GM18526 (cell line): ENCODE data around the gene KLF16.
A peak's percentile ranks its signal among the peaks of the same experiment; 100 is the strongest.

Experiments used
- POLR2A ChIP-seq: IDR thresholded peaks from 3 replicates; pipeline ENCODE4 v1.6.1; 2011; ENCODE audit not compliant: insufficient read length; ENCODE audit errors: extremely low read depth

Gene KLF16

GRCh38 chr19:1863328-1863637 is at the start of gene KLF16:
TSS of gene KLF16 (minus strand) at chr19:1863579. CDS start at chr19:1863497, 82 bp downstream.
- TF ChIP-seq POLR2A, result peak; percentile 59

- TF ChIP-seq POLR2A, result no peak
Measured at GRCh38 chr19:1912760-1913505, 49.6 kb upstream of the KLF16 start.

- TF ChIP-seq POLR2A, result no peak
Measured at GRCh38 chr19:1911995-1912394, 48.6 kb upstream of the KLF16 start.

- no peak for TF ChIP-seq POLR2A
Measured at GRCh38 chr19:1911098-1911497, 47.7 kb upstream of the KLF16 start.

GRCh38 chr19:1910177-1910576 is 46.8 kb upstream of the KLF16 start:
- TF ChIP-seq POLR2A, result no peak

GRCh38 chr19:1909761-1910080 is 46.3 kb upstream of the KLF16 start:
- no peak for TF ChIP-seq POLR2A

- TF ChIP-seq POLR2A, result no peak
Measured at GRCh38 chr19:1908364-1908678, 44.9 kb upstream of the KLF16 start.

GRCh38 chr19:1907563-1908363 is 44.4 kb upstream of the KLF16 start:
- no peak for TF ChIP-seq POLR2A

GRCh38 chr19:1906985-1907562 is 43.7 kb upstream of the KLF16 start:
- no peak for TF ChIP-seq POLR2A

GRCh38 chr19:1905863-1906375 is 42.5 kb upstream of the KLF16 start:
- TF ChIP-seq POLR2A, result no peak

- peak; percentile 61 for TF ChIP-seq POLR2A
Measured at GRCh38 chr19:1905110-1905862, 41.9 kb upstream of the KLF16 start, which contains the start of the genes ADAT3 and SCAMP4. TSS of gene ADAT3 (plus strand) at chr19:1905399. CDS start at chr19:1912048, 6,649 bp downstream. TSS of gene SCAMP4 (plus strand) at chr19:1905399. CDS start at chr19:1915020, 9,621 bp downstream.

GRCh38 chr19:1904860-1905109 is 41.4 kb upstream of the KLF16 start:
- no peak for TF ChIP-seq POLR2A

- no peak for TF ChIP-seq POLR2A
Measured at GRCh38 chr19:1902923-1903322, 39.5 kb upstream of the KLF16 start.

GRCh38 chr19:1901940-1902404 is 38.6 kb upstream of the KLF16 start:
- TF ChIP-seq POLR2A, result no peak

GRCh38 chr19:1896508-1896907 is 33.1 kb upstream of the KLF16 start:
- TF ChIP-seq POLR2A, result no peak
